ENCODE data around the gene BTF3L4.
"Not testable (repeated sequence)": the region's sequence is repeated elsewhere in the genome, so short reads cannot be mapped to it uniquely, and the experiment has no call there.

Gene BTF3L4

DNA sequence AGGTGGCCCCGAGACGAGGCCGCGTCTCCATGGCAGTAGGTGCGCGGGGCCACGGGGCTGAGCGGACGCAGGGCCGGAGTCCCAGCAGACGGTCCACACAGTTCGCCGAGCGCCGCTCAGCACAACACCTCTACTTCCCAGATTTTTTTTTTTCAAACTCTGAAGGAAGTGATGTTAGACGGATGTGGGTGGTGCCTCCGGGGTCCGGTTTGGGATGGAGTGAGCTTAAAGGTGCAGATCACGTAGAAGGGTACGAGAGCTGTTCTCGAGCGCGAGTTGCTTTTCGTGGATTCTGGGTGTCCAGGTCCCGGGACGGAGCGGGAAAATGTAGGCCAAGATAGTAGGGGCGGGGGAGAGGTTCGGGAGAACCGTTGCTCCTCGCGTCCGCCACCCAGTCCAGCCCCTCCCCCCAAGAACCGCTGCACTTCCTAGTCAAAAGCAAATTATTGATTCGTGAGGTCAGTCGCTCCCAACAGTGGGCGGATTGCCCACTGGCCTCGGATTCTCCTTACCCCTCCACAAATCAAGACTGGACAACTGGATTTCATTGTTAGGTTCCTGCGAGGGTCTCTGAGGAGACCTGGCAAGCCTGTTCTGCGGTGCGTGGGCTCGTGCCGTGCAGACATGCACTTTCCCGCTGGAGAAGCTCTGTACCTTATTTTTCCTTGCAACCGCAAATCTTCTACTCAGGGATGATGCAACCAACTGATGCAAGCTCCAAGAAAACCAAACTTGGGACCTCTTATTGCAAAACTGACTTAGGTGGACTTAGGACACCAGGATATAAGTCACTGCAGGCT, 829 bp upstream of the BTF3L4 start, which contains the start of gene TXNDC12:
Gene TXNDC12, minus strand, starts transcription at position 126 of the 800 bp plus-strand sequence. Its CDS starts 95 bp downstream, at position 31.
- peak; percentile 90 for DNase-seq (ENCODE audit: low spot score)

DNA sequence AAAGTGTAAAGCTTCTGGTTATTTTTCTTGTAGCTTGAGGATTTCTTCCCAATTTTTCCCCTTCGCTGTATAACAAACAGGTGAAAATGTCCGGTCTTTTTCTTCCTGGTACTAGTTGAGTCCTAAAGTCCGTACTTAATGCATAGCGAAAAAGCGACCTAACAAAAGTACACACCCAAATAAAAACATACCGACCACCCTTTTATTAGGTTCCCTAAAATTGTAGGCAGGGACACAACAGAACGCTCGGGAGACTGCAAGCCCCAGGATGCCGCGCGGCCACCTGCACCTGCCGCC, 281 bp upstream of the BTF3L4 start:
- no peak for DNase-seq (ENCODE audit: low spot score)

DNA sequence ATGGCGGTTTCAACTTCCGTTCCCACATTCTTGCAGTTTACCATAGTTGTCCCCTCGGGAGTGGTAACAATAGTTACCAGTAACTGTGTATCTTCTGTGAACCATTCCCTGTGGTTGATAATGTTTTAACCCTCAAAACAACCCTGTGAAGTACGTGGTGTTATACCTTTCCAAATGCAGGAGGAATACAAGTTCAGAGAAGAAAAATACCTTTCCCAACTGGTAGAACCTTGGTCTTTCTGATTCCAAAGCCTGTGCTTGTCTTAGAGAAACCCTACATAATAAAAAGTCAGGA, 789 bp downstream of the BTF3L4 start:
- DNase-seq (ENCODE audit: low spot score), result peak; percentile 33

DNA sequence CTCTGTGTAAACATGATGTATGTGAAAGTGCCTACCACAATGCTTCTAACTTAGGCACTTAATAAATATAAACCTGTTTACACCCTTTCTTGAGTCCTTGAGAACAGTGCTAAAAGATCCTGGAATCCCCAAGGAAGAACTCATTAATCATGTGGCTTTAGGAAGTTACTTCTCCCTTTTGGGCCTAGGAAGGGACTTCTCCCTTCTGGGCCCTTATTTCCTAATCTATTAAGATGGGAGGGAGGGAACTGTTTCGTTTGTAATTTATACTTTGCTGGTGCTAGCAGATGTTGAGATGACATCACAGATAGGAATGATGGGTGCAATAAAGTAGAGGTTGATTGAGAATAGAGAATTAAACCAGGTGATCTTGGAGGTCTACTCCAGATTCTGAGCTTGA, 1.2 kb downstream of the BTF3L4 start:
- no peak for DNase-seq (ENCODE audit: low spot score)

DNA sequence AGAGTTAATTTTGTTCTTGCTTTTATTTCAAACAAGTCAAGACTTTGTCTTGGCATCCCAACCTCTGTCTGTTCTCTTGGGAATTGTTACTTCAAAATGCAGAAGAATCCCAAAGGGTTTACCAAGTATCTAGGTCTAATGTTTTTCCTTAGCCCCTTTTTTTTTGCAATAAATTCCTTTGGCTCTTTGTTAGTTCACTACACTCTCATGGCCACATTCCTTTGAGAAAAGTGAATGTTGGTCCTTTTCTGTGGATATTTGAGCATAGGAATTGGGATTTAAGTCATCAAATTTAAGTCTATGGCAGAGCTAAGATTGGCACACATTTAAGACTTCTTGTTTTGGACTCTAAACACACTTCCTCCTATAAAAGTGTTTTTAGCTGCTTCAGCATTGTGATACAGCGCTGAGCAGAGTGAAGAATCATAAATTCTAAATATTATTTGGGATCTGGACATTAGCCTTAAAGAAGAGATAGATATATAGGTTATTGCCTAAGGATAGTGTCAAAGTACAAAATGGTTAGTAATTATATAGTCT, 1.9 kb downstream of the BTF3L4 start:
- DNase-seq (ENCODE audit: low spot score), result no peak

DNA sequence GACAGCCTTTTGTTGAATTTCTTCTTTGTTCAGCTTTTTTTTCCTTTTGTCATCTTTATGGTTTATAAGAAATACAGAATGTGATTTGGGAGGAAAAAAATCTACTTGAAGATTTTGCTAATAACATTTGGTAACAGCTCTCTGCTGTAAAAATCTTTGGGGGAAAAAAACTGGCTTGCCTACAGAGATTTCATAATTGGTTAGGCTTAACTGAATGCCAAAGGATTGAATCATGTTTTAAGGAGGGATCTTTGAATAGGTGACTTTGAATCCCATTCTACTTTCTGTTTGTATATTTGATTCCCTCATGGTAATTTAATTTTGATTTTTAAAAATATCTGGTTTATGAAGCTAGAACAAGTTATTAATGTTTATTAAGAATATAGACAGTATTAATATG, 3.2 kb downstream of the BTF3L4 start:
- peak; percentile 63 for DNase-seq (ENCODE audit: low spot score)

DNA sequence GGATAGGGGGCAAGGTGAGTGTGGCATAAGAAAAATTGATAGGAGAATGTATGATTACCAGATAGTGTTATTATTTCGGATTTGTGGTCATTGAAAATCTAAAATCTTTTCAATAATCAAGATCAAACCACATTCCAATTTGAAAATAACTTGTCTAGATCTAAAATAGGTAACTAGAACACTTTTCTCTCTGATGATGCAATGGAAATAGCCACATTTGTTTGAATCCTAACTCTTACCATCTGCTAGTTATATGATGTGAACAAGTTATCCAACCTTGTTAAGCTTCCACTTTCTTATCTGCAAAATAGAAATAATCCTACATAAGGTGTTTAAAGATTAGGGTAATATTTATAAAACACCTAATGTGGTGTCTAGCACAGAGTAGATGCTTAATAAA, 3.8 kb downstream of the BTF3L4 start:
- DNase-seq (ENCODE audit: low spot score), result no peak

DNA sequence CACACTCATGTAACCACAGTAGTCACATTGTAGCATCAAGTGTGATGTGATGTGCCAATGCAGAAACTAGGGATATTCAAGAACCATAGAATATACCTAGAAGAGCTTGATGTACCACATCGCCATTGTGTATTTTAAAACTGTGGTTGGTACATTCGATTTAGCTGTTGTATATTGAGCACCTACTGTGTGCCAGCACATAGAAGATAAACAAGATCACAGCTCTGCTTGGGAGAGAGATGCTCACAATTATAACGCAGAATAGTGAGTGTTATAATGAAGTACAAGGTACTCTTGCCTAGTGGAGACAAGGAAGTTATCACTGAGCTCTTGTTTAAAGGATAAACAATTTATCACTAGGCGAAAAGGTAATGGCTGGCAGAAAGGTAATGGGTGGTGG, 4.7 kb downstream of the BTF3L4 start:
- DNase-seq (ENCODE audit: low spot score), result no peak

DNA sequence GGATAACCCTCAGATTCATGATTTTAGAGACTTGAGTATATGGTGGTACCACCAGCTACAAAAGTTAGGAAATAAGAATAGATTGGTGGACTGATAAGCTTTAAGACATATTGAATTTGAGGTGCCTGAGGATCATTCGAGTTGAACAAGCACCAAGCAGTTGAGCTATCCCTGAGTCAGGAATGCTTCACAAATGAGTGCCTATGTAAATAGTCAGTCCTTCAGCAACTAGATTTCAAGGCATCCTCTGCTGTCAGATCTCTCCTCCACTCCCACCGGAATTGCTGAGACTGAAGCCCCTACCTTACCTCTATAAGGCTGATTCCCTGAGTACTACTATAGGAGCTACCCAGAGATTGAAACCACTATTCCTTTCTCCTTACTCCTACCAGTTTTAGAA, 7.1 kb downstream of the BTF3L4 start:
- no peak for DNase-seq (ENCODE audit: low spot score)

DNA sequence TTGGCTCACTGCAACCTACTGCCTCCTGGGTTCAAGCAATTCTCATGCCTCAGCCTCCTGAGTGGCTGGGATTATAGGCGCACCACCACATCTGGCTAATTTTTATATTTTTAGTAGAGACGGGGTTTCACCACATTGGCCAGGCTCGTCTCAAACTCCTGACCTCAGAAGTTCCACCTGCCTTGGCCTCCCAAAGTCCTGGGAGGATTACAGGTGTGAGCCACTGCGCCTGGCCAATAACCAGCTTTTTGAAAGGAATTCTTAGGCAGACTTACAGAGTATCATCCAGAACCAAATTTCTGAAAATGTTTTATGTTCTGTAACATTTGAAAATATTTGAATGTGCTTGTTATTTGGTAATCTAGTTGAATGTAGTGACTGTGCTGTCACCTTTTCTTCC, 14.6 kb downstream of the BTF3L4 start:
- DNase-seq (ENCODE audit: low spot score), result no peak

DNA sequence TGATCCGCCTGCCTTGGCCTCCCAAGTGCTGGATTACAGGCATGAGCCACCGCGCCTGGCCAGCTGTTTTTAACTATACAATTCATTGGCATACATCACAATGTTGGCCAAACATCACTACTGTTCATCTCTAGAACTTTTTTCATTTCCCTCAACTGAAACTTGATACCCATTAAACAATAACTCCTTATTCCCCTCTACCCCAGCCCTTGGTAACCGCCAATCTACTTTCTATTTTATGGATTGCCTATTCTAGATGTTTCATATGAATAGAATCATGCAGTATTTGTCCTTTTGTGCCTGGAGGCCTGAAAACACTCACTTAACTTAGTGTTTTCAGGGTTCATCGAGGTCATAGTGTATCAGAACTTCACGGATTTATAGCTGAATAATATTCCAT, 16.2 kb downstream of the BTF3L4 start:
- no peak for DNase-seq (ENCODE audit: low spot score)

DNA sequence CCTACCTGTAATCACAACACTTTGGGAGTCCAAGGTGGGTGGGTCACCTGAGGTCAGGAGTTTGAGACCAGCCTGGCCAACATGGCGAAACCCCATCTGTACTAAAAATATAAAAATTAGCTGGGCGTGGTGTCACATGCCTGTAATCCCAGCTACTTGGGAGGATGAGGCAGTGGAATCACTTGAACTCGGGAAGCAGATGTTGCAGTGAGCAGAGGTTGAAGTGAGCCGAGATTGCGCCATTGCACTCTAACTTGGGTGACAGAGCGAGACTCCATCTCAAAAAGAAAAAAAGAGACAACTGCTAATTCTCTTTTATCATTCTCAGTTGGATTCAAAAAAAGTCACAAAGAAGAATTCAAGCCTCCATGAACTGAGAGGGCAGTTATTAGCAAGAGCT, 21.2 kb downstream of the BTF3L4 start:
- DNase-seq (ENCODE audit: low spot score), result not testable (repeated sequence)

DNA sequence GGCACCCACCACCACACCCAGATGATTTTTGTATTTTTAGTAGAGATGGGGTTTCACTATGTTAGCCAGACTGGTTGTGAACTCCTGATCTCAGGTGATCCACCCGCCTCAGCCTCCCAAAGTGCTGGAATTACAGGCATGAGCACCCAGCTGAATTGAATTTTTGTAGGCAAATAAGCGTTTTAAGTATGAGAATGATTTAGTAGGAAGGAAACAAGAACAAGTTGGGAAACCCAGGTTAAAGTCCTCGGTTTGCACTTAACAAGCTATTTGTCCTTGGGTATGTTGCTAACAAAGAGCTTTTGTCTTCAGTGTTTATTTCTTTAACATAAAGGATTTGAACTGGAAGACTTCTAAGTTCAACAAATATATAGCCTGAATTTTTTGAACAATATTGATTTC, 23.9 kb downstream of the BTF3L4 start:
- no peak for DNase-seq (ENCODE audit: low spot score)

DNA sequence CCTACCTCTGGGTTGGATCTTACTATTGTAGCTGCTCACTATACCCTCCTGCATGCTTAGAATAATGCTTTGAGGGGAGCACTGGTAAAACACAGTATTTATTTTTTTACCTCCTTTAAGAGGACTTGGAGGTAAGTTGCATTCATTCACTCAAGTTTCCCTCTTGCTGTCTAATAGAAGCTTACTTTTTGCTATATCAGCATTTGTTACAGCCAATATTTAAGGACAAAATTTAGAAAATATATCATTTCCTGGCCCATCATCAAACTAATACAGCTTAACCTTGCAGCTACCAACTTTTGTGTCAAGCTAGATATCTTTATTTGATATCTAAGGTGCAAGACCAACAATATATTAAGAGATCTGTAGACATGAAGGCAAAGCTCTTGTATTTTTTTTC, 31.8 kb downstream of the BTF3L4 start:
- DNase-seq (ENCODE audit: low spot score), result not testable (repeated sequence)

DNA sequence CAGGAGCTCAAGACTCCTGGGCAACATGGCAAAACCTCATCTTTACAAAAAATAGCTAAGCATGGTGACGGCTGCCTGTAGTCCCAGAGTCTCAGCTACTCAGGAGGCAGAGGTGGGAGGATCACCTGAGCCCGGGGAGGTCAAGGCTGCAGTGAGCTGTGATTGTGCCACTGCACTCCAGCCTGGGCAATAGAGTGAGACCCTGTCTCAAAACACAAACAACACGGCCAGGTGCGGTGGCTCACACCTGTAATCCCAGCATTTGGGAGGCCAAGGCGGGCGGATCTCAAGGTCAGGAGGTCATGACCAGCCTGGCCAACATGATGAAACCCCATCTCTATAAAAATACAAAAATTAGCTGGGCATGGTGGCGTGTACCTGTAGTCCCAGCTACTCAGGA, 38.2 kb downstream of the BTF3L4 start:
- not testable (repeated sequence) for DNase-seq (ENCODE audit: low spot score)

DNA sequence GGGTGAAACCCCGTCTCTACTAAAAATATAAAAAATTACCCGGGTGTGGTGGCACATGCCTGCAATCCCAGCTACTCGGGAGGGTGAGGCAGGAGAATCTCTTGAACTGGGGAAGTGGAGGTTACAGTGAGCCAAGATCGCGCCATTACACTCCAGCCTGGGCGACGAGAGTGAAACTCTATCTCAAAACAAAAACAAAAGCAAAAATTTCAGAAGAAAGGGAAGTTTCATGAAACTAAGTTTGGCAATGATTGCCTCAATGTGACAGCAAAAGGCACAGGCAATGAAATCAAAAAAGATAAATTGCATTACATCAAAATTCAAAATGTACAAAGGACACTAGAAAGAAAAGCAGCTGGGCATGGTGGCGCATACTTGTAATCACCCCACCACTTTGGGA, 40.1 kb downstream of the BTF3L4 start:
- no peak for DNase-seq (ENCODE audit: low spot score)

DNA sequence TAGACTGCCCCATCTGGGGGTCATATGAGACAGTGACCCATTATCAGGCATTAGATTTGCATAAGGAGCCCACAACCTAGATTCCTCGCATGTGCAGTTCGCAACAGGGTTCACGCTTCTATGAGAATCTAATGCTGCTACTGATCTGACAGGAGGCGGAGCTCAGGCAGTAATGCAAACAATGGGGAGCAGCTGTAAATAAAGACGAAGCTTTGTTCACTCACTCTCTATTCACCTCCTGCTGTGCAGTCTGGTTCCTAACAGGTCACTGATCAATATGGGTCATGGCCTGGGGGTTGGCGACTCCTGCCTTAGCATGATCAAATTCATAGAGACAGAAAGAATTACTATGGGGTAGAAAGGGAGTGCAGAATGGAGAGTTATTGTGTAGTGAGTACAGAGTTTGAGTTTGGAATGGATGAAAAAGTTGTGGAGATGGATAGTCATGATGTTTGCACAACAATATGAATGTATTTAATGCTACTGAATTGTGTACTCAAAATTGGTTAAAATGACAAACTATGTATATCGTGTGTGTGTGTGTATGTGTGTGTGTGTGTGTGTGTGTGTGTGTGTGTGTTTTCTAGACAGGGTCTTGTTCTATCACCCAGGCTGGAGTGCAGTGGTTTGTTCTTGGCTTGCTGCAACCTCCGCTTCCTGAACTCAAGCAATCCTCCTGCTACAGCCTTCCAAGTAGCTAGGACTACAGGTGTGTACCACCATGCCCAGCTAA, 42.2 kb downstream of the BTF3L4 start:
- no peak for DNase-seq (ENCODE audit: low spot score)

DNA sequence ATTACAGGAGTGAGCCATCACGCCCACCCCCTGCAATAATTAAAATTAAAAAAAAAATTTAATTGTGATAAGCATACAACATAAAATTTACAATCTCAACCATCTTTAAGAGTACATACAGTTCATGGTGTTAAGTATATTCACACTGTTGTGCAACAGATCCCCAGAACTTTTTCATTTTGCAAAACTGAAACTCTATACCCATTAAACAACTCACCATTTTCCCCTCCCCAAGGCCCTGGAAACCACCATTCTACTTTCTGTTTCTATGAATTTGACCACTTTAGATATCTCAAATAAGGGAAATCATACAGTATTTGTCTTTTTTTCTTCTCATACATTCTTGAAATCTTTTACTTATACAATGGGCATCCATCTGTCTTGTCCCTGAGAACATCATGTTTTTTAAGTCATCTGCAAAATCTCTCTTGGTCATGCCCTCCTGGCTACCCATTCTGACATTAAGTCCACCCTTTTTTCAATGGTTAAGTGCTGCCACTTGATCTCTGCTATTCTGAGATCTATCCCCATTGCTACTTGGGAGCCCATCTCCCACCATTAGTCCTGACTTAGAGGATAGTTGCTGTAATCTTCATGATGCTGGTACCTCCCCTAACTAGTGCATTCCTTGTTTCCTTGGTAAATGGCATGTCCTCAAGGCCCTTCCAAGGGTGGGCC, 46.4 kb downstream of the BTF3L4 start:
- no peak for DNase-seq (ENCODE audit: low spot score)

DNA sequence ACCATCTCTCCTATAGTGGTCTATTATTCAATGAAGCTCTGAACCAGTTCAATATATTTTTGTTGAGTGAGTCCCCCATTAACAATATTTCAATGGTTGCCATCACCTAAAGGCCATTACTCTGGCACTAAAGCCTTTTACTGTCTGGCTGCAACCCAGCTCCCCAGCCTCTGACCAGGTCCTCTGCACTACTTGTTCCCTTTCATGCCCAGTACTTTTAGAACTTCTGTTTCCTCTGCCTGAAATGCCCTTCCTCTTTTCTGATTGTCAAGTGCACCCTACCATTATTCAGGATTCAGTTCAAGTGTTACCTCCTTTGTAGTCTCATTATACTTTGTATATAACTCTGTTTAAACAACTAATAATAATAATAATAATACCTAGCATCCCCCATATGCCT, 55.4 kb downstream of the BTF3L4 start:
- DNase-seq (ENCODE audit: low spot score), result no peak

DNA sequence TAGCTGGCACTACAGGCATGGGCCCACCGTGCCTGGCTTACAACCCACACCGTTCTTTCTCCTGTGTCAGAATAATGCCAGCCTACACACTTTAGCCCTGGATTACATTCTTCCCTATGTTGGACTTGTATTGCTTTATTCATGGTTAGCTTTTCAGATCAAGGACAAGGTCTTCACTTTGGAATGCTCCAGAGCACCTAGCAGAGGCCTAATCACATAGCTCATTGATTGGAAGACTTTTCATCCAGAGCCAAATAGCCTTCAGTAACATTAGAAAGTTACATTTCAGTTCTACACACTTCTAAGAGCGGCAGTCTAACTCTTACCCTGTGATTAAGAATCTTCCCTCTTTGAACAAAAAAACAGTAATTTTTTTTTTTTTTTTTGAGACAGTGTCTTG, 56.4 kb downstream of the BTF3L4 start:
- no peak for DNase-seq (ENCODE audit: low spot score)

DNA sequence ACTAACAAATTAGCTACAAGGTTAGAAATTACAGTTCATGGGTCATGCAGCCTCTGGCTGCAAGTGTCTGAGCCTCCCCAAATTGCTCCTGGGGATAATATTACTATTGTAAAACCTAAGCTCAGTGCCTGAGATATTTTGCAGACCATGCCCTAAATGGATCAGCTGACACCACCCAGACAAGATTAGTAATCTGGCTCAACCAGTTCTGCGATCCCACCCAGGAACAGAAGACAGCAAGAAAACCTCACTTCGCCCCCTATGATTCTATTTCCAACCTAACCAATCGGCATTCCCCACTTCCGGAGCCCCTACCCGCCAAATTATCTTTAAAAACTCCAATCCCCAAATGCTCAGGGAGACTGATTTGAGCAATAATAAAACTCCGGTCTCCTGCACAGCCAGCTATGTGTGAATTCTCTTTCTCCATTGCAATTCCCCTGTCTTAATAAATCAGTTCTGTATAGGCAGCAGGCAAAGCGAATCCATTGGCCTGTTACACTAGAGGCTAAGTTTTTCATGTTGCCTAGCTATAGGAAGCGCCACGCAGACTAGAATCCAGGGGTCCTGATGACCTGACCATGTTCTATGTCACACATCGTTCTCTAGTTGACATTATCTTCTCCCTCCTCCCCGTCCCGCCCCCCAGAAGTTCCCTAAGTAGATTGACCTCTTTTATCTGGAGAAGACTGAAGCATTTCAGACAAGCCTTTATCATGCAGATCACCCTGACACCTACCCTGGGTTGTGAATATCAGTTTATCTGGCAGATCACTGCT, 63.4 kb downstream of the BTF3L4 start:
- no peak for DNase-seq (ENCODE audit: low spot score)

DNA sequence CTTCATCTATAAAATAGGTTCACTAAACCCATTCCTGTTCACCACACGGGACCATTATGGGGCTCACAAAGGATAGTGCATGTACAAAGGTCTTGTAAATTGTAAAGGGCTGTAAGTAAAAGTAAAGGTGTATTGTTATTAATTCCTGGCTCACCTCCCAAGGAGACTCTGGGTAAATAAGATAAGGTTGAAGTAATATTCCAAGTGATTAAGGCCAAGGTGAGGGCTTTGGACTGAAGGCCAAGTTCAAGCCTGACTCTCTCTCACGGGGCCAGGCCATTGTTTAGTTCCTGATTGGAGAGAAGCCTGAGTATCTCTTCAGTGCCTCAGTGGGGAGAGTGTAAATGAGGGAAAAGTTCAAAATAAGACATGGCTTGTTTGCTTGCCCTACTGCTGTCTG, 66.3 kb downstream of the BTF3L4 start:
- DNase-seq (ENCODE audit: low spot score), result no peak
